DND-41 (cell line): ENCODE measurements around the gene TCHH.
"Not testable (repeated sequence)": the region's sequence is repeated elsewhere in the genome, so short reads cannot be mapped to it uniquely, and the experiment has no call there.

Experiments
- ATAC-seq: fragments of 200-7000 bp; cut with Tn5 transposase; 3 replicates; pipeline ENCODE4 v1.9.1; 2021; ENCODE audit warnings: low read depth; ENCODE audit not compliant: insufficient read depth
- DNase-seq: peaks from one replicate; pipeline ENCODE4 v3.0.0-alpha.2; 2020
- H2AFZ ChIP-seq: 2 replicates; pipeline ENCODE4 v1.6.0; 2012; ENCODE audit warnings: low read depth, low read length
- H3K27ac ChIP-seq: 2 replicates; pipeline ENCODE4 v1.5.1; 2012; ENCODE audit warnings: low read length, inconsistent platforms
- H3K27me3 ChIP-seq: fragments of 200-600 bp; sonication (generic); 2 replicates; pipeline ENCODE4 v1.6.0; 2012; ENCODE audit warnings: low read length, mild to moderate bottlenecking, inconsistent platforms; ENCODE audit not compliant: insufficient read depth, poor library complexity
- H3K36me3 ChIP-seq: 2 replicates; pipeline ENCODE4 v1.5.1; 2012; ENCODE audit warnings: low read length, inconsistent platforms; ENCODE audit not compliant: insufficient read depth
- H3K4me1 ChIP-seq: 2 replicates; pipeline ENCODE4 v1.5.1; 2012; ENCODE audit warnings: mild to moderate bottlenecking, low read length; ENCODE audit not compliant: insufficient read depth
- H3K4me2 ChIP-seq: 2 replicates; pipeline ENCODE4 v1.6.0; 2012; ENCODE audit warnings: mild to moderate bottlenecking, moderate library complexity, low read length, inconsistent platforms; ENCODE audit not compliant: insufficient read depth
- H3K4me3 ChIP-seq, 2 experiments: fragments of 200-600 bp in 1 of 2; shearing (Covaris generic) in 1 of 2; 2 replicates each; pipeline ENCODE4 v1.5.1; 2012 to 2016; ENCODE audit warnings: inconsistent platforms in 2 of 2, low read length in 2 of 2, mild to moderate bottlenecking in 2 of 2, low read depth in 1 of 2, moderate library complexity in 1 of 2
- H3K79me2 ChIP-seq: 2 replicates; pipeline ENCODE4 v1.6.0; 2012; ENCODE audit warnings: low read length, inconsistent platforms; ENCODE audit not compliant: insufficient read depth
- H3K9ac ChIP-seq: 2 replicates; pipeline ENCODE4 v1.6.0; 2012; ENCODE audit warnings: low read depth, mild to moderate bottlenecking, inconsistent platforms, low read length, moderate library complexity
- H3K9me3 ChIP-seq: 2 replicates; pipeline ENCODE4 v1.5.1; 2012; ENCODE audit warnings: low read length, moderate library complexity, mild to moderate bottlenecking, inconsistent platforms; ENCODE audit not compliant: insufficient read depth, severe bottlenecking
- H4K20me1 ChIP-seq: 2 replicates; pipeline ENCODE4 v1.6.0; 2012; ENCODE audit warnings: low read length; ENCODE audit not compliant: insufficient read depth
- EZH2 ChIP-seq: IDR thresholded peaks from 3 replicates; pipeline ENCODE4 v1.6.1; 2012; ENCODE audit warnings: borderline replicate concordance, low read depth, mild to moderate bottlenecking, moderate library complexity, low read length, inconsistent platforms; ENCODE audit not compliant: severe bottlenecking
- TF ChIP-seq, protein P1 (sequence below): IDR thresholded peaks from 2 replicates; pipeline ENCODE4 v1.5.1; 2012; ENCODE audit warnings: borderline replicate concordance, low read length, moderate library complexity, mild to moderate bottlenecking; ENCODE audit not compliant: poor library complexity, severe bottlenecking; ENCODE audit errors: extremely low read depth

TCHH gene

DNA sequence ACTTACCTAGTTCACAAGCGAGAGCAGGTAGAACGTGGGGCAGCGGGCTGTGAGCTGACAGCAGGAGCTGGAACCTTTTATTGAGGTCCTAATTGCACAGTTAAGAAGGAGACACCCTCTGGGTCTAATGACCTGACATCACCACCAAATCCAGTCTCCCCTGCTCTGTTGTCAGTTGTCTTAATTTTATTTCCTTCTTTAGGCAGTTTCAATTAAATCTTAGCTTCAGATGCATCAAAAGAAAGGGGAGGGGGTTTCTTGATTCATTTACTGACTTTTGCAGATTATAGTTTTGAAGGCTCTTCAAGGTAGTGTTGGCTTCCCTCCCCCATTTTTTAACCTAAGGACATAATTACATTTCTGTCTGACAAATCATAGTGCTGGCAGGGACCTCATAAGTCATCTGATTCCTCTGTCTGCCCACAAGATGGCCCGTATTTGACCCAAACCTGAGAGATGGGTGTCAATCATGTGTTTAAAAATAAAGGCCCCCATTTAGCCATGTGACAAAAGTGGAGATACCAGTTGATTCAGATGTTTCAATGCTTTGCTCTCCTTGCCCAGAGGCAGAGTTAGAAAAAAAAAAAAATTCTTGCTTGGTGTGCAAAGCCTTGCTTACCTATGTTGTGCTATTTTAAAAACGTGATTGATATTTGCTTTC lies 26.1 kb downstream of the TCHH start, which contains the start of gene TCHHL1:
TCHHL1 (minus strand) TSS at position 51 of the 661 bp plus-strand sequence. CDS start 921 bp downstream, outside the sequence.
- peaks cover 18% of the 10 kb centered on the region for H3K27me3 ChIP-seq
- no peak within 1 kb of the TSS for H3K4me2 ChIP-seq
- no peaks in the 10 kb centered on the region for H4K20me1 ChIP-seq
- DNase-seq (no peak), ATAC-seq (no peak)
- no peak within 1 kb of the TSS for H3K27ac ChIP-seq
- H2AFZ ChIP-seq: no peak within 1 kb of the TSS
- H3K79me2 ChIP-seq: no peaks in the 10 kb centered on the region
- H3K4me1 ChIP-seq: no peaks in the 10 kb centered on the region
- no peak within 1 kb of the TSS for H3K9ac ChIP-seq
- TF ChIP-seq EZH2: no peak
- TF ChIP-seq, protein P1, sequence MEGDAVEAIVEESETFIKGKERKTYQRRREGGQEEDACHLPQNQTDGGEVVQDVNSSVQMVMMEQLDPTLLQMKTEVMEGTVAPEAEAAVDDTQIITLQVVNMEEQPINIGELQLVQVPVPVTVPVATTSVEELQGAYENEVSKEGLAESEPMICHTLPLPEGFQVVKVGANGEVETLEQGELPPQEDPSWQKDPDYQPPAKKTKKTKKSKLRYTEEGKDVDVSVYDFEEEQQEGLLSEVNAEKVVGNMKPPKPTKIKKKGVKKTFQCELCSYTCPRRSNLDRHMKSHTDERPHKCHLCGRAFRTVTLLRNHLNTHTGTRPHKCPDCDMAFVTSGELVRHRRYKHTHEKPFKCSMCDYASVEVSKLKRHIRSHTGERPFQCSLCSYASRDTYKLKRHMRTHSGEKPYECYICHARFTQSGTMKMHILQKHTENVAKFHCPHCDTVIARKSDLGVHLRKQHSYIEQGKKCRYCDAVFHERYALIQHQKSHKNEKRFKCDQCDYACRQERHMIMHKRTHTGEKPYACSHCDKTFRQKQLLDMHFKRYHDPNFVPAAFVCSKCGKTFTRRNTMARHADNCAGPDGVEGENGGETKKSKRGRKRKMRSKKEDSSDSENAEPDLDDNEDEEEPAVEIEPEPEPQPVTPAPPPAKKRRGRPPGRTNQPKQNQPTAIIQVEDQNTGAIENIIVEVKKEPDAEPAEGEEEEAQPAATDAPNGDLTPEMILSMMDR: no peak
- no peaks in the 10 kb centered on the region for H3K36me3 ChIP-seq
- H3K9me3 ChIP-seq: peaks cover 11% of the 10 kb centered on the region
- H3K4me3 ChIP-seq: no peak within 1 kb of the TSS

GRCh38 chr1:152086760-152087159 lies 28.5 kb downstream of the TCHH start:
- H3K36me3 ChIP-seq: no peaks in the 10 kb centered on the region
- TF ChIP-seq, protein P1: no peak
- TF ChIP-seq EZH2: no peak
- H3K27me3 ChIP-seq: peaks cover 18% of the 10 kb centered on the region
- H3K27ac ChIP-seq: no peak overlapping the region
- no peaks in the 10 kb centered on the region for H3K4me1 ChIP-seq
- no peaks in the 10 kb centered on the region for H3K9me3 ChIP-seq
- H2AFZ ChIP-seq: no peak overlapping the region
- H3K4me2 ChIP-seq: no peak overlapping the region
- H3K4me3 ChIP-seq: no peak overlapping the region
- no peak overlapping the region for H3K9ac ChIP-seq
- ATAC-seq (no peak), DNase-seq (no peak)
- no peaks in the 10 kb centered on the region for H4K20me1 ChIP-seq
- no peaks in the 10 kb centered on the region for H3K79me2 ChIP-seq

DNA sequence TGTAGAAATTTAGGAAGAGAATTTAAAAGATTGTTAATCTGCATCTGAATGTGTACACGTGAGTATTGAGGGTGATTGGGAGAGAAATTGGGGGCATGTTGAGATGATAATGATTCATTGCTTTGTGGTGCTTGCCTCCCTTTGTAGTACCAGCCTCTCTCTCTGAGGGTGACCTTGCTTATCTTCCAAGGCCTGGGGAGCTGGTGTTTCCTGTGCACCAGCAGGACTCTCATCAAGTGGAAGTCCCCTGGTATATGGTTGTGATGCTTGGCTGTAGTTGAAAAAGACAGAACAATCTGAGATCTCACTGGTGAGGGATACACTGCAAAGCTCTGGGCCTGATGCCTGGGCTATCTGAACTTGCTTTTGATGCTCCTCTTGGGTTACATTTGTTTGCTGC lies 30.4 kb downstream of the TCHH start:
- Histone ChIP-seq H3K9ac (no peak overlapping the region), H3K27ac (no peak overlapping the region), H3K79me2 (no peaks in the 10 kb centered on the region), H3K4me3 (no peak overlapping the region), H3K4me2 (no peak overlapping the region), H4K20me1 (no peaks in the 10 kb centered on the region), H3K27me3 (peaks cover 18% of the 10 kb centered on the region), H3K9me3 (no peaks in the 10 kb centered on the region), H2AFZ (no peak overlapping the region), H3K4me1 (no peaks in the 10 kb centered on the region), H3K36me3 (no peaks in the 10 kb centered on the region)
- TF ChIP-seq, protein P1: no peak
- no peak for TF ChIP-seq EZH2
- ATAC-seq (no peak), DNase-seq (no peak)

DNA sequence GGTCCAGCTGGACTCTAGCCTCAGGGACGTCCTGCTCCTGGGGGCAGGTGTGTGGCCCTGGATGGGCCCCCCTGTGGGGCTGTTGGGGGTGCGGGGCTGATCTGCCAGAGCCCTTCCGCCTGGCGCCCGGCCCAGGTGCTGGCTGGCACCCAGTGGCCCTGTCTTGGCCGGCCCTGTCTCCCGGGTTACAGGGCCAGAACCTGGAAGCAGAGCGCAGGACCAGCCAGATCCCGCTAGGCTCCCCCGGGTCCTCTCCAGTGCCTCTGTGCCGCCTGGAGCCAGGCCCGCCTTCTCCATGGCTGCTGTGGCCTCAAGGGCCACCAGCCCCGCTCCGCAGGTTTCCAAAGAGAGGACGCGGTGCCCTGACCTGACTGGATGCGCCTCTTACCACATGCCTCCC lies 34.2 kb downstream of the TCHH start:
- H3K9ac ChIP-seq, ATAC-seq, H3K4me2 ChIP-seq, H3K4me3 ChIP-seq, H2AFZ ChIP-seq, H4K20me1 ChIP-seq, H3K79me2 ChIP-seq, H3K9me3 ChIP-seq, H3K4me1 ChIP-seq, H3K36me3 ChIP-seq, H3K27ac ChIP-seq, DNase-seq, H3K27me3 ChIP-seq: not testable (repeated sequence)

GRCh38 chr1:152080494-152080893 lies 34.8 kb downstream of the TCHH start:
- not testable (repeated sequence) for H3K27ac ChIP-seq, H3K79me2 ChIP-seq, H3K9ac ChIP-seq, H2AFZ ChIP-seq, H3K9me3 ChIP-seq, ATAC-seq, H3K4me3 ChIP-seq, DNase-seq, H3K27me3 ChIP-seq, H3K4me1 ChIP-seq, H3K36me3 ChIP-seq, H4K20me1 ChIP-seq, H3K4me2 ChIP-seq
